Measurements from ENCODE around the gene BSDC1. TPM values are rescaled to one million over a fixed set of nuclear protein-coding genes. Genes with fewer than 3 reads are reported as not detected.

Gene BSDC1
- total RNA-seq, 1 donor from 2014 or later, result 35.5 TPM

DNA sequence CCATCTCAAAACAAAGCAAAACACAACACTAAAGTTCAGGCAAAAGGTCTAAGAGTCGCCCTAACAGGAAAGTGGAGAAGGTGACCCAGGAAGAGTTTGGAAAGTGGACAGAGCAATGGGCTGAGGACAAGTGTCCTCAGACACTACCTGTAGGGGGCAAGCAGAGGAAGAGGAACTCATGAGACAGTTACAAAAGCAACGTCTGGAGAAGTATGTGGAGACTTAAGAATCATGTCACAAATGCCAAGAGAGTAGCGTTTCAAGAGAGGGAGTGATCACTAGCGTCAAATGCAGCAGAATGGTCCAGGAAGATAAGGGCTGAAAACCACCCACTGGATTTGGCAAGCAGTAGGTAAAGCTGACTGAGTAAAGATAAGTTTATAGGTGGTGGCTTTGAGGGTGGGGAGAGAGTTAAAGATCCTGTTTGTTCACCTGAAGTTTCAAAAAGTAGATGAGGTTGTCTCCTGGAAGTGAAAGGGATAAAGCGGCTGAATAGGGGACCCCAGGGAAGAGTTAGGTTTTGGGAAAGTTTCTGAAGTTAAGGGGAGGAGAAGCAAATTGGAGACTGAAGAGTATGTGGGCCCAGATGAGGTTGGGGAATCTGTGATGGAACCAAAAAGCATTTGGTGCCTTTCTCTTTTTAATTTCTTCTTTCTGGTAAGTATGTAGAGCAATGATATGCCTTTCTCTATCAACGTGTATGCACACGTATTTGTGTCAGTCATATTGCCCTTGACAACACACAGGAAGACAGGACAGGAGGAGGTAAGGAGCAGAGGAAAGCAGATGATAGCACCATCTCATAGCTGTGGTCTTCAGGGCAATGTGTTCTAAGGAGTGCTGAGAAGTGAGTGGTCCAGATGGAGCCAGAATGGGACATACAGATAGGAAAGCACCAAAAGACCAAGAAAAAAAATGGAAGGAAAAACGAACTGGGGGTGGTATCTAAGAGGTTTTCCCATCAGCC, 3.1 kb downstream of the BSDC1 start:
- FAIRE-seq (no peak), DNase-seq (ENCODE audit: low read depth) (no peak)
- peaks cover 14% of the 10 kb centered on the region for H3K36me3 ChIP-seq (ENCODE audit: control insufficient read depth, insufficient read depth, low read length)
- H3K4me3 ChIP-seq (ENCODE audit: low read depth, low read length), result no peak overlapping the region
- TF ChIP-seq, protein P1, sequence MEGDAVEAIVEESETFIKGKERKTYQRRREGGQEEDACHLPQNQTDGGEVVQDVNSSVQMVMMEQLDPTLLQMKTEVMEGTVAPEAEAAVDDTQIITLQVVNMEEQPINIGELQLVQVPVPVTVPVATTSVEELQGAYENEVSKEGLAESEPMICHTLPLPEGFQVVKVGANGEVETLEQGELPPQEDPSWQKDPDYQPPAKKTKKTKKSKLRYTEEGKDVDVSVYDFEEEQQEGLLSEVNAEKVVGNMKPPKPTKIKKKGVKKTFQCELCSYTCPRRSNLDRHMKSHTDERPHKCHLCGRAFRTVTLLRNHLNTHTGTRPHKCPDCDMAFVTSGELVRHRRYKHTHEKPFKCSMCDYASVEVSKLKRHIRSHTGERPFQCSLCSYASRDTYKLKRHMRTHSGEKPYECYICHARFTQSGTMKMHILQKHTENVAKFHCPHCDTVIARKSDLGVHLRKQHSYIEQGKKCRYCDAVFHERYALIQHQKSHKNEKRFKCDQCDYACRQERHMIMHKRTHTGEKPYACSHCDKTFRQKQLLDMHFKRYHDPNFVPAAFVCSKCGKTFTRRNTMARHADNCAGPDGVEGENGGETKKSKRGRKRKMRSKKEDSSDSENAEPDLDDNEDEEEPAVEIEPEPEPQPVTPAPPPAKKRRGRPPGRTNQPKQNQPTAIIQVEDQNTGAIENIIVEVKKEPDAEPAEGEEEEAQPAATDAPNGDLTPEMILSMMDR (IDR thresholded peaks at IDR 0.05; ENCODE audit: insufficient read depth, low read length, severe bottlenecking), result no peak
- H3K27me3 ChIP-seq (ENCODE audit: control insufficient read depth, insufficient read depth, low read length), result no peaks in the 10 kb centered on the region

DNA sequence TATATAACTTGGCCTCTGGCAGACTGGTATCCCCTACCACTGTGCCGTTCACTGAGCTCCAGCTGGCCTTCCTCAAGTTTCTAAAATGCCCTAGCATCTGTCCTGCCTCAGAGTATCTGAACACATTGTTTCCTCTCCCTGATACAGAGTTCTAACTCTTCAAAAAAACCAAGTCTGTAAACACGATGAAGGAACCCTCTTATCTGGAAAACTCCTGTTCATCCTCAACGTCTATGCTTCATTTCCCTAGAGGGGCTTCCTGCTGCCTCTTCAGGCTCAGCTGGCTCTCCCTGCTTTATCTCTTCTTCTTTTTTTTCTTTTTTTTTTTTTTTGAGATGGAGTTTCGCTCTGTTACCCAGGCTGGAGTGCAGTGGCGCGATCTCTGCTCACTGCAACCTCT, 5.6 kb downstream of the BSDC1 start:
- no peak for FAIRE-seq

DNA sequence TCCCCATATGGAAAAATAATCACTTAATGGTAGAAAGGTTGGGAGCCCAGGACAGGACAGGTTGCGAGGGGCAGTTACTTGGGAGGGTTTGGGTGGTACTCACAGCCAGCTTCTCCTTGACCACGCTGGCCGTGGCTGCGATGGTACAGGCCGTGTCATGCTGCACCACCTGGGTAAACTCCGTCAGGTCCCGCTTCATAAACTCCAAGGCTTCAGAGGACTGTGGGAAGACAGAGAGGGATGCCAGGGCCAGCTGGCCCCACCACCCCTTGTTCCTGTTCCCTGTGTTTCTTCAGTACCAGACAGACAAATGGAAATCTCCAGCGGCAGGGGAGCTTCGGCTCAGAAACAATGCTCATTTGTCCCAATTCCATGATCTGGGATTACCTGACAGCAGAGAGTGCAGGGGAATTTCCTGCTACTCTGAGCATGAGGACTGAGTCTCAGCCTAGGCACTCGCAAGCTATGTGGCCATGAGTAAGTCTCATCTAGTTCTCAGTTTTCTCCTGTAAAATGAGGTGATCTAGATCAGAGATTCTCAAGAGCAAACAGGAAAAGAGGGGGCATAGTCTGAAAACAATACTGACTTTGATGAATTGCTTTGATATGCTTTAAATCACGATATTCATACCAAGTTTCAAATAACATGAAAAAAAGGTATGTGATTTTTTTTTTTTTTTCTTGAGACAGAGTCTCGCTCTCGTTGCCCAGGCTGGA, 7.4 kb downstream of the BSDC1 start:
- Histone ChIP-seq H3K4me3 (ENCODE audit: low read depth, low read length) (no peak overlapping the region), H3K36me3 (ENCODE audit: control insufficient read depth, insufficient read depth, low read length) (peaks cover 14% of the 10 kb centered on the region), H3K27me3 (ENCODE audit: control insufficient read depth, insufficient read depth, low read length) (no peaks in the 10 kb centered on the region)
- DNase-seq (ENCODE audit: low read depth) (no peak), FAIRE-seq (peak; percentile 75)
- TF ChIP-seq, protein P1 (IDR thresholded peaks at IDR 0.05; ENCODE audit: insufficient read depth, low read length, severe bottlenecking), result no peak

More for the DNA sequence above, 5.6 kb downstream of the BSDC1 start:
- H3K27me3 ChIP-seq (ENCODE audit: control insufficient read depth, insufficient read depth, low read length), result no peaks in the 10 kb centered on the region
- no peak for DNase-seq (ENCODE audit: low read depth)
- no peak overlapping the region for H3K4me3 ChIP-seq (ENCODE audit: low read depth, low read length)
- H3K36me3 ChIP-seq (ENCODE audit: control insufficient read depth, insufficient read depth, low read length), result peaks cover 16% of the 10 kb centered on the region
- TF ChIP-seq, protein P1 (IDR thresholded peaks at IDR 0.05; ENCODE audit: insufficient read depth, low read length, severe bottlenecking), result no peak

DNA sequence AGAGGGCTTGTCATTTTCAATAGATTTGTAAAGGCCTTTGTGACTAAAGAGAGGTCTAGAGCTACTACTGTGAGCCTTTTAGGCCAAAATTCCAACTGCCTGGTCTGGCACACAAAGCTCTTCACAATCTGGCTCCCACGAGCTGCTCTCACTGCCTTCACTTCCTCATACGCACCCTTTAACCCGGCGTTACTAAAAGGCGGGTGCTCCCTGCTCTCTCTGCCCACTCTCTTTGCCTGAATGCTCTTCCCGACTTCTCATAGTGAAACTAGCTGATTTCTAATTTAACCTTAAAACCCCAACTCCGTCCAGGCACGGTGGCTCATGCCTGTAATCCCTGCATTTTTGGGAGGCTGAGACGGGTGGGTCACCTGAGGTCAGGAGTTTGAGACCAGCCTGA, 14.2 kb downstream of the BSDC1 start:
- H3K36me3 ChIP-seq (ENCODE audit: control insufficient read depth, insufficient read depth, low read length), result peaks cover 36% of the 10 kb centered on the region
- TF ChIP-seq, protein P1 (IDR thresholded peaks at IDR 0.05; ENCODE audit: insufficient read depth, low read length, severe bottlenecking), result no peak

DNA sequence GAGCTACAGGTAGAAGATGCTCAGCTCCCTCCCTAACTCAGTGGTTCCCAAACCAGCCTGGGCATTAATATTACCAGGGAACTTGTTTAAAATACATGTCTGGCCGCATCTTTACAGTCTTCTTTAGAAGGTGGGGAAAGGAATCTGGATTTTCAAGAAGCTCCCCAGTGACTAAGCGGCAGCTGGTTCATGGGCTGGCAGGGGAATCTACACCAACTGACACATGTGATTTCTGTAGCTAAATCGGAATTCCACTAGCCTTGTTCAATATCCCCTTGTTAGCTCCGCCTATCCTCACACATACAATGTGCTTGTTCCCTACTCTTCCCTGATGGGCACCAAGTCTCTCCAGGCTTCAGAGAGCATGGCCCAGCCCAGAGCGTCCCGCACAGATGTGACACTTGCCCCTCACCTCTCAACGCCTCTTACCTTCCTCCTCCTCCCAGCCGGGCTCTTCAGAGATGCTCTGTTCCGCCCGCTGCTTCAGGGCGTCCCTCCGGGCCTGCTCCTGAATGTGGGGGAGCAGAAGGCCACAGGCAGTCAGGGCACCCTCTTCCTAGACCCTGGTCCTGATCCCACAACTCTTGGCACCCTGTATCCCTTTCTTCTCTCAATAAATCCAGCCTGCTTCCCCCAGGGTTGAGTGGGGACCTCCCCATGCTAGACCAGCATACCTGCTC, 16.6 kb downstream of the BSDC1 start:
- FAIRE-seq (no peak), DNase-seq (ENCODE audit: low read depth) (peak; percentile 28)
- Histone ChIP-seq H3K4me3 (ENCODE audit: low read depth, low read length) (no peak overlapping the region), H3K36me3 (ENCODE audit: control insufficient read depth, insufficient read depth, low read length) (peaks cover 33% of the 10 kb centered on the region), H3K27me3 (ENCODE audit: control insufficient read depth, insufficient read depth, low read length) (no peaks in the 10 kb centered on the region)
- TF ChIP-seq, protein P1 (IDR thresholded peaks at IDR 0.05; ENCODE audit: insufficient read depth, low read length, severe bottlenecking), result no peak

More for the DNA sequence above, 14.2 kb downstream of the BSDC1 start:
- no peak overlapping the region for H3K4me3 ChIP-seq (ENCODE audit: low read depth, low read length)
- DNase-seq (ENCODE audit: low read depth), result no peak
- H3K27me3 ChIP-seq (ENCODE audit: control insufficient read depth, insufficient read depth, low read length), result no peaks in the 10 kb centered on the region
- no peak for FAIRE-seq

Data from bronchial epithelial cell (primary cell).